ENCODE measurements around the gene DDX17.

DNA sequence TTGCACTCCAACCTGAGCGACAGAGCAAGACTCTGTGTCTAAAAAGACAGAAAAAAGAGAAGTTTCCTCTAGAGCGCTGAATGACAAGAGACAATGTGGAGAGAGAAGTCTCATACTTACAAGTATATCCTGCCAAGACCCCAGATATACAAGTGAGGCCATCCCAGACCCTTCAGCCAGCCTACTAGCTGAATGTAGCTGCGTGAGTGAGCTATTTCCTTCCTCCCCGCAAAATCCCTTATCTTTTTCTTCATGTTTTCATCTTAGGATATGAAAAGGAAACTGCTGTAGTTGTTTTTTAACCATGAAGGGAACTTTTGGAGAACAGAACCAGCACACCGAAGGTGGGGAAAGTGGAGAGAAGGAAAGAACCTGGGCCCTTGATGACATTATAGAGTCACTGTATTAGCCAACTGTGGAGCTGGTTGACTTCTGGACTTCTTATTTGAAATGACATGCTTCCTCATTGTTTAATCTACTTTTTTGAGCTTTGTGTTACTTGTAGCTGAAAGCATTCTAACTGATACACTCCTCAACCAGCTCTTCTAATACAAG lies 4.4 kb upstream of the DDX17 start:
- TF ChIP-seq EP300 (IDR thresholded peaks at IDR 0.05), result no peak
- no peak for TF ChIP-seq CTCF (IDR thresholded peaks at IDR 0.05)
